Small intestine (tissue), 7 donors: ENCODE results near the gene MMP13. TPM values are rescaled to one million over a fixed set of nuclear protein-coding genes. Genes with fewer than 3 reads are reported as not detected.

Experiments
- DNase-seq, 2 donors: peaks; one replicate each; pipeline versions ENCODE4 v3.0.0 to v3.0.0-alpha.2; 2013
- FAIRE-seq: peaks from 2 replicates; lab custom pipeline; 2012; peaks lifted over from hg19 to GRCh38; lab: Jason Lieb, UNC
- H3K27ac ChIP-seq, 3 donors: one replicate each; pipeline ENCODE4 v1.5.1; 2013; ENCODE audit warnings: low read length in 2 of 3, mild to moderate bottlenecking in 2 of 3, control low read depth in 1 of 3, inconsistent platforms in 1 of 3, low read depth in 1 of 3, moderate library complexity in 1 of 3
- H3K27me3 ChIP-seq, 3 donors: one replicate each; pipeline ENCODE4 v1.6.1; 2013; ENCODE audit warnings: low read length in 3 of 3, inconsistent platforms in 1 of 3; ENCODE audit not compliant: control insufficient read depth in 3 of 3, insufficient read depth in 3 of 3
- H3K36me3 ChIP-seq, 3 donors: one replicate each; pipeline ENCODE4 v1.6.1; 2013; ENCODE audit warnings: low read length in 3 of 3, inconsistent platforms in 1 of 3, low read depth in 1 of 3, mild to moderate bottlenecking in 1 of 3, moderate library complexity in 1 of 3; ENCODE audit not compliant: control insufficient read depth in 3 of 3, insufficient read depth in 2 of 3
- H3K4me1 ChIP-seq, 3 donors: one replicate each; pipeline ENCODE4 v1.6.1; 2013; ENCODE audit warnings: low read length in 2 of 3, inconsistent platforms in 1 of 3, low read depth in 1 of 3, mild to moderate bottlenecking in 1 of 3, moderate library complexity in 1 of 3; ENCODE audit not compliant: control insufficient read depth in 3 of 3, insufficient read depth in 2 of 3
- H3K4me3 ChIP-seq, 3 donors: one replicate each; pipeline ENCODE4 v1.5.1; 2013; ENCODE audit warnings: low read length in 3 of 3, control low read depth in 1 of 3, inconsistent platforms in 1 of 3, low read depth in 1 of 3, mild to moderate bottlenecking in 1 of 3, moderate library complexity in 1 of 3
- H3K9me3 ChIP-seq, 2 donors: one replicate each; pipeline ENCODE4 v1.6.1; 2013; ENCODE audit warnings: low read depth in 1 of 2, low read length in 1 of 2; ENCODE audit not compliant: control insufficient read depth in 2 of 2, insufficient read depth in 1 of 2
- WGBS, 3 donors: extraction: QIAGEN DNeasy Blood & Tissue Kit; methylation state at CpG; one replicate each; pipeline ENCODE4 v1.1.7; 2013; 5-methylcytosine and 5-hydroxymethylcytosine counted together
- polyA plus RNA-seq, 4 donors: library from polyadenylated mRNA; stranded (reverse) in 3 of 4; unstranded in 1 of 4; fragments of 200-250 nt in 3 of 4; fragments of 120-200 nt in 1 of 4; gene quantifications; one replicate each; pipeline versions ENCODE4 v1.2.1 to v1.2.3, GENCODE V29; 2013
- donor health status: healthy with polysubstance abuse.
- donor health status: control.
- donor health status: control.
- donor health status: Bipolar disorder and iron deficiency.
- donor health status: healthy.

MMP13 gene
- polyA plus RNA-seq, 4 donors = 0.32 TPM; not detected in 3

- H3K27ac ChIP-seq = no peak overlapping the region
- H3K4me1 ChIP-seq = peaks cover 7 to 36% (median 13%) of the 10 kb centered on the region in 3 donors
- DNase-seq (no peak), FAIRE-seq (no peak)
- no peaks in the 10 kb centered on the region for H3K9me3 ChIP-seq
- no peak overlapping the region for H3K4me3 ChIP-seq
- no peaks in the 10 kb centered on the region for H3K27me3 ChIP-seq
- 70 to 86% (median 75%) methylated on average over 7 of the region's 7 CpGs for WGBS, 3 donors
- no peaks in the 10 kb centered on the region for H3K36me3 ChIP-seq
Measured at GRCh38 chr11:102932678-102933077, 22.9 kb downstream of the MMP13 start.

GRCh38 chr11:102930451-102930850, 25.1 kb downstream of the MMP13 start:
- no peaks in the 10 kb centered on the region for H3K27me3 ChIP-seq
- DNase-seq (no peak), FAIRE-seq (no peak)
- peak overlapping the region in 1 of 3 donors; percentile 47 for H3K27ac ChIP-seq
- no peaks in the 10 kb centered on the region for H3K36me3 ChIP-seq
- H3K9me3 ChIP-seq = no peaks in the 10 kb centered on the region
- H3K4me1 ChIP-seq = peaks cover 7 to 53% (median 18%) of the 10 kb centered on the region in 3 donors
- no peak overlapping the region for H3K4me3 ChIP-seq

GRCh38 chr11:102929972-102930371, 25.6 kb downstream of the MMP13 start:
- H3K4me1 ChIP-seq = peaks cover 7 to 55% (median 19%) of the 10 kb centered on the region in 3 donors
- 22 to 72% (median 35%) methylated on average over 1 of the region's 1 CpG for WGBS, 3 donors
- no peak for FAIRE-seq
- H3K9me3 ChIP-seq = no peaks in the 10 kb centered on the region
- peak; percentile 69 to 76 for DNase-seq
- H3K27me3 ChIP-seq = no peaks in the 10 kb centered on the region
- H3K4me3 ChIP-seq = no peak overlapping the region
- no peaks in the 10 kb centered on the region for H3K36me3 ChIP-seq
- H3K27ac ChIP-seq = peak overlapping the region in 1 of 3 donors; percentile 47

DNA sequence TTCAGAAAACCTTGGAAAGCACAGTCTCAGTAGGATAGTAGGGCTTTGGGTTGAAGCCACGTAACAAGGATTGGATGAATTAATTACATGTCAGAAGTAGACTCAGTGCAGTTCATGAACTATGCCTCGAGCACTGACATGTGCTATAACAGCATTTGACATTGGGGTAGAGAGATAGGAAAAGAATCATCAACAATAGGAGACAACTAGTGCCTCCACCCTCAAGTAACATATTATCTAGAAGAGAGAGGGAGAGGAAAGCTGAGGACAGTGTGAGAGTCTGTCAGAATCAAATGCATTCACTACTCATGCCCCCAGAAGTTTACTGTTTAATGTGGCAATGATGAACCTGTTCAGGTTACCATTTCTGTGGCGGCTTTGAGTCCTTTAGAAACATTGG, 26.4 kb downstream of the MMP13 start:
- Histone ChIP-seq H3K9me3 (no peaks in the 10 kb centered on the region), H3K27me3 (no peaks in the 10 kb centered on the region), H3K4me1 (peaks cover 7 to 58% (median 19%) of the 10 kb centered on the region in 3 donors), H3K27ac (peak overlapping the region in 1 of 3 donors; percentile 47), H3K4me3 (no peak overlapping the region), H3K36me3 (no peaks in the 10 kb centered on the region)
- FAIRE-seq (no peak), DNase-seq (peak in 1 of 2 donors; percentile 35)
- WGBS, 3 donors = 45 to 69% (median 58%) methylated on average over 3 of the region's 3 CpGs

GRCh38 chr11:102928247-102928646, 27.3 kb downstream of the MMP13 start:
- DNase-seq (no peak), FAIRE-seq (no peak)
- H3K4me1 ChIP-seq = peaks cover 7 to 58% (median 19%) of the 10 kb centered on the region in 3 donors
- H3K36me3 ChIP-seq = no peaks in the 10 kb centered on the region
- H3K27me3 ChIP-seq = no peaks in the 10 kb centered on the region
- H3K9me3 ChIP-seq = no peaks in the 10 kb centered on the region
- no peak overlapping the region for H3K27ac ChIP-seq
- WGBS, 3 donors = 57 to 75% (median 63%) methylated on average over 4 of the region's 4 CpGs
- no peak overlapping the region for H3K4me3 ChIP-seq

DNA sequence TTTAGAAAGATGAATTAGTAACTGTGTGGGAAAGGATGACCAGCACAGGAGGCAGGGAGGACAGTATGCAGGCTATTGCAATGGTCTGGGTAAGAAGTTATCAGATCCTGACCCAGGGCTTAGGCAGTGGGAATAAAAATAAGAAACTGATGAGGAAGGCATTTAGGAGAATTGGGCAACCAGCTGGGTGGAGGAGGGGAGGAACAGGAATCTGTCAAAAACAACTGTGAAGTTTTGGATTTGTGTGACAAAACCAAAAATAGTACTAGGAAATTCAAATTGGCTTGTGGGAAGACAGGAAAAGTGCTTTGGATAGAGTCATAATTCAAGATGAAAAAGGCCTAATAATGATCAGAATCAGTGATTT, 27.9 kb downstream of the MMP13 start:
- peaks cover 7 to 58% (median 19%) of the 10 kb centered on the region in 3 donors for H3K4me1 ChIP-seq
- H3K9me3 ChIP-seq = no peaks in the 10 kb centered on the region
- FAIRE-seq (no peak), DNase-seq (no peak)
- H3K27ac ChIP-seq = no peak overlapping the region
- no peak overlapping the region for H3K4me3 ChIP-seq
- H3K27me3 ChIP-seq = no peaks in the 10 kb centered on the region
- H3K36me3 ChIP-seq = no peaks in the 10 kb centered on the region

- 78 to 91% (median 86%) methylated on average over 6 of the region's 6 CpGs for WGBS, 3 donors
- Histone ChIP-seq H3K27me3 (no peaks in the 10 kb centered on the region), H3K4me1 (peaks cover 7 to 58% (median 19%) of the 10 kb centered on the region in 3 donors), H3K4me3 (no peak overlapping the region), H3K27ac (no peak overlapping the region), H3K36me3 (no peaks in the 10 kb centered on the region), H3K9me3 (no peaks in the 10 kb centered on the region)
- DNase-seq = no peak
- no peak for FAIRE-seq
Measured at GRCh38 chr11:102926961-102927623, 28.4 kb downstream of the MMP13 start.

DNA sequence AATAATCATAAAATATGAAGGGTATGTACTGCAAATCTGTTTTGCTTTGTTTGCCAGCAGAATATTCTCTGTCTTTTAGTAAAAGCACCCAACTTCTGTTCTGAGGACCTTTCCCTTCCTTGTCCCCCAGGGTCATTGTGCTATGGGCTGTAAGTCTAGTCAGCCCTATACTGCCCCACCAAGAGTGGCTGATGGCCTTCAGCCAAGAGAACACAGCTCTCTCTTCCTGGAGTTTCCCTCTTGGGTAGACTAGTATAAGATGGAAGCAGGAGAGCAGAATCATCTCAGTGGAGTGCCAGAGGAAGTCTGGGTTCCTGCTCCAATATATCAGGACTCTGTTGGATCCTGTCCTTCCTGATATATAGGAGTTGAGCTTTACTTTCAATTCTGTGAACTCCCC, 29.0 kb downstream of the MMP13 start:
- no peak for DNase-seq
- Histone ChIP-seq H3K27ac (peak overlapping the region in 2 of 3 donors; percentile 3 to 56), H3K36me3 (no peaks in the 10 kb centered on the region), H3K27me3 (no peaks in the 10 kb centered on the region), H3K4me1 (peaks cover 7 to 57% (median 17%) of the 10 kb centered on the region in 3 donors), H3K9me3 (no peaks in the 10 kb centered on the region), H3K4me3 (no peak overlapping the region)
- no peak for FAIRE-seq

- Histone ChIP-seq H3K27ac (peak overlapping the region in 1 of 3 donors; percentile 3), H3K9me3 (no peaks in the 10 kb centered on the region), H3K4me1 (peaks cover 5 to 51% (median 15%) of the 10 kb centered on the region in 3 donors), H3K27me3 (no peaks in the 10 kb centered on the region), H3K36me3 (no peaks in the 10 kb centered on the region), H3K4me3 (no peak overlapping the region)
- WGBS, 3 donors = 39 to 81% (median 46%) methylated on average over 3 of the region's 3 CpGs
- peak; percentile 83 for FAIRE-seq
- DNase-seq = peak in 1 of 2 donors; percentile 74
Measured at GRCh38 chr11:102925988-102926387, 29.5 kb downstream of the MMP13 start.
